Measurements from ENCODE around the gene FANCL. TPM values are rescaled to one million over a fixed set of nuclear protein-coding genes. Genes with fewer than 3 reads are reported as not detected.

Gene FANCL
- total RNA-seq: 13.4 and 25.5 TPM in 2 replicates

GRCh38 chr2:58240670-58241545, at the start of gene FANCL:
FANCL (minus strand) TSS chr2:58241325; CDS start chr2:58241313, 12 bp downstream.

Other genes with a start within 250 kb of the FANCL start
- gene VRK2, start 194.5 kb downstream of the FANCL start, total RNA-seq: 21.5 and 37.2 TPM in 2 replicates